Effector CD8-positive, alpha-beta T cell (primary cell): ENCODE results near the gene OR6J1.
"Not testable (repeated sequence)": the region's sequence is repeated elsewhere in the genome, so short reads cannot be mapped to it uniquely, and the experiment has no call there.

ENCODE experiments used
- DNase-seq: peaks from one replicate; lab custom pipeline; 2025; lab: John Stamatoyannopoulos, UW
- total RNA-seq, 4 experiments: gene quantifications; one replicate each; lab custom pipeline; 2026; lab: John Stamatoyannopoulos, UW

The OR6J1 gene
- 0 reads per million in 4 experiments for total RNA-seq

DNA sequence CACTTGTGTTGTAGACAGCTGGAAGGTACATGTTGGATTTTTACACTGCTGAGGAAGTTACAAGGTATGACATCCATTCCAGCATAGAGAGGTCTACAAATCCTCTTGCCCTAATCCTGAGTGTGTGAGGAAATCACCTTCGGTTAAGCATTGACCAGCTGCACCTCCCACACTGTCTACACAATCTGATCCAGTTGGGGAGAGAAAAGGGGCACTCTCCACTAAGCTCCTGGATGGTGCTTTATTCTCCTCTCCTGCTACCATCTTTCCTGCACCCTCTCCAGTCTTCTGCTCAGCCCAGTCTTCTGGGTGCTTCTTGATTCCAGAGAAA is at the start of gene OR6J1:
Gene OR6J1, minus strand, starts transcription at position 48 of the 331 bp plus-strand sequence. CDS start 9,541 bp downstream, outside the sequence.
- DNase-seq, result no peak

DNA sequence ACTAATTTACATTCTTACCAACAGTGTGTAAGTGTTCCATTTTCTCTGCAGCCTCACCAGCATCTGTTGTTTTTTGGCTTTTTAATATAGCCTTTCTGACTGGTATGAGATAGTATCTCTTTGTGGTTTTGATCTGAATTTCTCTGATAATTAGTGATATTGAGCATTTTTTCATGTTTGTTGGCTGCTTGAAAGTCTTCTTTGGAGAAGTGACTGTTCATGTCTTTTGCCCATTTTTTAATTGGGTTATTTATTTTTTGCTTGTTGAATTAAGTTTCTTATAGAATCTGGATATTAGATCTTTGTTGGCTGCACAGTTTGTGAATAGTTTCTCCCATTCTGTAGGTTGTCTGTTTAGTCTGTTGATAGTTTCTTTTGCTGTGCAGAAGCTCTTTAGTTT is 48.0 kb upstream of the OR6J1 start:
- no peak for DNase-seq

DNA sequence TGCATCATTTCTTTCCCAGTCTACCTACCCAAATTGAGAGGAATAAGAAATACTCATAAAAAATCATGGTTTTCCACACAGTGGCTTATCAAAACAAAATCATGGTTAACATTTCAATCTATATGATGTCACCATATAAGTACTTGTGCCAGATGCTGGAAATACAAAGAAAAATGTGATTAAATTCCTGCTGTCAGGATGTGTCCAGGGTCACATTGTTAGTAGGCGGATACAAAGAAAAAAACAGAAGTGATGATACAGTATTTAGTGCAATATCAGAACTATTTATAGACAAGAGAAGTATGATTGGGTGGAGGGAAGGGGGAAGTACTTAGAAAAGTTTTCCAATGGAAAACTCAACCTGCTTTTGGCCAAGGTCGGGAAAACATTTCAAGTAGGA is 47.0 kb upstream of the OR6J1 start:
- no peak for DNase-seq

DNA sequence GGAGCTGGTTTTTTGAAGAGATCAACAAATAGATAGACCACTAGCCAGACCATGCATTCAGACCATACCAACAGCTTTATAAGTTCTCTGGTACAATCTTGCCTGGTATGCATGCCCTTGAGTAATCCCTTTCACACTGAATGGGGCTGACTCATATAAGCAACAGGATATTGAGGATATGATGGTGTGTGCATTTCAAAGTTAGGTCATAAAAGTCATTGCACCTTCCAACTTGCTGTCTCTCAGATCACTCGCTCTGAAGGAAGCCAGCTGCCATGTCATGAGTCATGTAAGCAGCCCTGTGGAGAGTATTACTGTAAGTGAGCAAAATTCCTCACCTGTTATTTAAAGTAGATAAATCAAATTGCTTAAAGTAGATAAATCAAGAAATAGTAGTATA is 45.0 kb upstream of the OR6J1 start:
- DNase-seq, result no peak

DNA sequence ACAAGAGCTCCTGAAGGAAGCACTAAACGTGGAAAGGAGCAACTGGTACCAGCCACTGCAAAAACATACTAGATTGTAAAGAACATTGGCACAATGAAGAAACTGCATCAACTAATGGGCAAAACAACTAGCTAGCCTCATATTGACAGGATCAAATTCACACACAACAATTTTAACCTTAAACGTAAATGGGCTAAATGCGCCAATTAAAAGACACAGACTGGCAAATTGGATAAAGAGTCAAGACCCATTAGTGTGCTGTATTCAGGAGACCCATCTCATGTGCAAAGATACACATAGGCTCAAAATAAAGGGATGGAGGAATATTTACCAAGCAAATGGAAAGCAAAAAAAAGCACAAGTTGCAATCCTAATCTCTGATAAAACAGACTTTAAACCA is 43.8 kb upstream of the OR6J1 start:
- DNase-seq, result not testable (repeated sequence)

DNA sequence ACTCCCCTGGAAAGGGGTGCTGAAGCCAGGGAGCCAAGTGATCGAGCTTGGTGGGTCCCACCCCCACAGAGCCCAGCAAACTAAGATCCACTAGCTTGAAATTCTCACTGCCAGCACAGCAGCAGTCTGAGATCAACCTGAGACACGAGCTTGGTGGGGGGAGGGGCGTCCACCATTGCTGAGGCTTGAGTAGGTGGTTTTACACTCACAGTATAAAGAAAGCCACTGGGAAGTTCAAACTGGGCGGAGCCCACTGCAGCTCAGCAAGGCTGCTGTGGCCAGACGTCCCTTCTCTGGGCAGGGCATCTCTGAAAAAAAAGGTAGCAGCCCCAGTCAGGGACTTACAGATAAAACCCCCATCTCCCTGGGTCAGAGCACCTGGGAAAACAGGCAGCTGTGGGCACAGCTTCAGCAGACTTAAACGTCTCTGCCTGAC is 42.0 kb upstream of the OR6J1 start:
- not testable (repeated sequence) for DNase-seq

DNA sequence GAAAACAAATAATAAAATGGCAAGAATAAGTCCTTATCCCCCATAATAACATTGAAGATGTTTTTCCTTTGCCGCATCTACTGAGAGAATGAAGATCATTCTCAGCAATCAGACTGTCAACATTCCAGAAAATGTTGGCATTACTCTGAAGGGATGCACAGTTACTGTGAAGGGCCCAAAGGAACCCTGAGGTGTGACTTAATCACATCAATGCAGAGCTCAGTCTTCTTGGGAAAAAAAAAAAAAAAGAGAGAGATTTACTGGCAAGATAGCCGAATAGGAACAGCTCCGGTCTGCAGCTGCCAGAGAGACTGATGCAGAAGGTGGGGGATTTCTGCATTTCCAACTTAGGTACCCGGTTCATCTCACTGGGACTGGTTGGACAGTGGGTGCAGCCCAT is 41.3 kb upstream of the OR6J1 start:
- no peak for DNase-seq

DNA sequence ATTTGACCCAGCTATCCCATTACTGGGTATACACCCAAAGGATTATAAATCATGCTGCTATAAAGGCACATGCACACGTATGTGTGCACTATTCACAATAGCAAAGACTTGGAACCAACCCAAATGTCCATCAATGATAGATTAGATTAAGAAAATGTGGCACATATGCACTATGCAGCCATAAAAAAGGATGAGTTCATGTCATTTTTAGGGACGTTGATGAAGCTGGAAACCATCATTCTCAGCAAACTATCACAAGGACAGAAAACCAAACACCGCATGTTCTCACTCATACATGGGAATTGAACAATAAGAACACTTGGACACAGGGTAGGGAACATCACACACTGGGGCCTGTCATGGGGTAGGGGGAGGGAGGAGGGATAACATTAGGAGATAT is 39.3 kb upstream of the OR6J1 start:
- DNase-seq, result not testable (repeated sequence)

DNA sequence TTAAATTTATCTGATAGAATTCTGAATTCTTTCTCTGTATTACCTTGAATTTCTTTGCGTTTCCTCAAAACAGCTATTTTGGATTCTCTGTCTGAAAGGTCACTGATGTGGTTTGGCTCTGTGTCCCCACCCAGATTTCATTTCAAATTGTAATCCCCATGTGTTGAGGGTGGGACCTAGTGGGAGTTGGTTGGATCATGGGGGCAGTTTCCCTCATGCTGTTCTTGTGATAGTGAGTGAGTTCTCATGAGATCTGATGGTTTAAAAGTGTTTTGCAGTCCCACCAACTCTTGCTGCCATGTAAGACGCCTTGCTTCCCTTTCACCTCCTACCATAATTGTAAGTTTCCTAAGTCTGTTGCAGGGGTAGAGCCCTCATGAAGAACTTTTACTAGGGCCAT is 34.1 kb upstream of the OR6J1 start:
- DNase-seq, result no peak

DNA sequence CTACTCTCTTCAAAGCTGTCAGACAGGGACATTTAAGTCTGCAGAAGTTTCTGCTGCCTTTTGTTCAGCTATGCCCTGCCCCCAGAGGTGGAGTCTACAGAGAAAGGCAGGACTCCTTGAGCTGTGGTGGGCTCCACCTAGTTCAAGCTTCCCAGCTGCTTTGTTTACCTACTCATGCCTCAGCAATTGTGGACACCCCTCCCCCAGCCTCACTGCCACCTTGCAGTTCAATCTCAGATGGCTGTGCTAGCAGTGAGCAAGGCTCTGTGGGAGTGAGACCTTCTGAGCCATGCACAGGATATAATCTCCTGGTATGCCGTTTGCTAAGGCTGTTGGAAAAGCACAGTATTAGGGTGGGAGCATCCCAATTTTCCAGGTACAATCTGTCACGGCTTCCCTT is 33.4 kb upstream of the OR6J1 start:
- not testable (repeated sequence) for DNase-seq

DNA sequence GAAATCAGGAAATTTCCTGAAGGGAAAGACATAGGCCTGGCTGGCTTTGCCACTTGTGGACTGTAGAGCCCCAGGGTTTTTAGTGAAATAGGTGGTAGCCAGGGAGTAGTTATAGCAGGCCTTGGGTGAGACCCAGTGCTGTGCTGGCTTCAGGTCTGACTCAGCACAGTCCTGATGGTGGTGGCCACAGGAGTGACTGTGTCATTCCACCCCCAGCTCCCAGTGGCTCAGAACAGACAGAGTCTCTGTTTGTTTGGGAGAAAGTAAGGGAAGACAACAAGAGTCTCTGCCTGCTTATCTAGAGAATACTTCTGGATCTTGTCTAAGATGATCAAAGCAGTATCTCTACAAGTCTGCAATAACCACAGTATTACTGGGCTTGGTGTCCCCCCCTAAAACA is 27.5 kb upstream of the OR6J1 start:
- no peak for DNase-seq

DNA sequence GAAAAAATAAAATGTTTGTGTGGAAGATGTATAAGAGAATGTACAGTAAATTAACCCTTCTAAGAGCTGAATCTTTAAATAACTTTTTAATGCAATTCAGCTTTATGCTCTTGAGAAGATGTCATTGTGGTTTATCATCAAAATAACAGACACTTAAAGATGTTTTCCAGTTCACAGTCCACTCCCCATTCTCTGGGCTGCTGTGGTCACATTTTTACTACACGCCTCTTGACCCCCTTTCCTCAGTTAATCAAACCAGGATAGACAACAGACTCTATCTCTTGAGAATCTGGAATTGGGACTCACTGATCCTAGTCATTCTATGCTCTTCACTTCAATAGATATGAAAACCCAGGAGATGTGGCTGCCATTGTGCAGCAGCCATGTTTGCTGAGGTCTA is 24.7 kb upstream of the OR6J1 start:
- DNase-seq, result no peak

DNA sequence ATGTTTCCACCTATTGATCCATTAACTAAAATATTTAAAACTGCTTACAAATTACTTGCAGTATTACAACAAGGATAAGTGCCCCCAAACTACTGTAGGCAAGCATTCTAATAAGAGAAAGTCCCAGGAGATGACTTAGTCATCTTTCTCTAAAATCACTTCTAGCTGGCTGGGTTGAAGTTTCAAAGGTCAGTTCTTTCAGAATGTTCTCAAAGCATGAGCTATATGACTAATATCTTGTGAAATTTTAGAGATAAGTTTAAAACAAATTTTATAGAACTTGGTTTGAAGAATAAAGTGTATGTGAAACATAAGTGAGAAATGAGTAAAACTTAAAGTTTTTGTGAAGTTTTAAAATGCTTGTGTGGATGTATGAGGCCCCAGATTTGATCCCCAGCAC is 24.3 kb upstream of the OR6J1 start:
- DNase-seq, result no peak

DNA sequence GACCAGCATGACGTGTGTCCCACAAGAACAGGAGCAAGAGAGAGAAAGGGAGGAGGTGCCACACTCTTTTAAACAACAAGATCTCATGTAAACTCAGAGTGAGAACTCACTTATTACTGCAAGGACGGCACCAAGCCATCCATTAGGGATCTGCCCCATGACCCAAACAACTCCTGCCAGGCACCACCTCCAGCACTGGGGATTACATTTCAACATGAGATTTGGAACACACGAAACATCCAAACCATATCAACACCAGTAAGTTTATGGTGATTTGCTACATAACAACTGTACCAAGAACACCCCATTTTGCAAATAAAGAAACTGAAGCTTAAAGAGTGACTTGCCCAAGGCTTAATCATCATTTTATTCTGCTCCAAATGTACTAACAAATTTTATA is 23.7 kb upstream of the OR6J1 start:
- DNase-seq, result no peak

DNA sequence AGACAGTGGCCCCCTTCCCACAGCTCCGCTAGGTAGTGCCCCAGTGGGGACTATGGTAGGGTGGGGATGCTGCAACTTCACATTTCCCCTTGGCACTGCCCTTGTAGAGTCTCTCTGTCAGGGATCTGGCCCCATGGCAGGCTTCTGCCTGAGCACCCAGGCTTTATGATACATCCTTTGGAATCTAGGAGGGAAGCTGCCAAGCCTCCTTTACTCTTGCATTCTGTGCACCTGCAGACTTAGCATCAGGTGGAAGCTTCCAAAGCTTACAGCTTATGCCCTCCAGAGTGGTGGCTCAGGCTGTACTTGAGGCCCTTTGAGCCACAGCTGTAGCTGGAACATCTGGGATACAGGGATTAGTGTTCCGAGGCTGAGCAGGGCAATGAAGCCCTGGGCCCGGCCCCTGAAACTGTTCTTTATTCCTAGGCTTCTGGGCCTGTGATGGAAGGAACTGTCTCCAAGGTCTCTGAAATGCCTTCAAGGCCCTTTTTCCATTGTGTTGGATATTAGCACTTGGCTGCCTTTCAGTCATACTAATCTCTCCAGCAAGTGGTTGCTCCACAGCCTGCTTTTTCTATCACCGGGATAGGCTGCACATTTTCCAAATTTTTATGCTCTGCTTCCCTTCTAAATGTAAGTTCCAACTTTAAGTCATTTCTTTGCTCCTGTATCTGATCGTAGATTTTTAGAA is 22.2 kb upstream of the OR6J1 start:
- DNase-seq, result no peak

DNA sequence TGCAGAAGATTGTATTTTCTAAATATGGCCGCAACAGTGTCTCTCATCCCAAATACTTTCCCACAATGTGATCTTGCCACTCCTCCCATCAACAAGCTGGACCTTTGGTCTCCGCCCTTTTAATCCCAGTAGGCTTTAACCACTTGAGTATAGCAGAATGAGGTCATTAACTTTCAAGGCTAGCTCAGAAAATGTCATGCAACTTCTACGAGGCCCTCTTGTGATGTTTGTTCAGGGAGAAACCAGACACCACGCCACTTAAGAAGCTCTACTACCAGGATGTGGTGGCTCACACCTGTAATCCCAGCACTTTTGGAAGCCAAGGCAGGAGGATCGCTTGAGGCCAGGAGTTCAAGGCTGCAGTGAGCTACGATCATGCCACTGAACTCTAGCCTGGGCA is 20.1 kb upstream of the OR6J1 start:
- no peak for DNase-seq

DNA sequence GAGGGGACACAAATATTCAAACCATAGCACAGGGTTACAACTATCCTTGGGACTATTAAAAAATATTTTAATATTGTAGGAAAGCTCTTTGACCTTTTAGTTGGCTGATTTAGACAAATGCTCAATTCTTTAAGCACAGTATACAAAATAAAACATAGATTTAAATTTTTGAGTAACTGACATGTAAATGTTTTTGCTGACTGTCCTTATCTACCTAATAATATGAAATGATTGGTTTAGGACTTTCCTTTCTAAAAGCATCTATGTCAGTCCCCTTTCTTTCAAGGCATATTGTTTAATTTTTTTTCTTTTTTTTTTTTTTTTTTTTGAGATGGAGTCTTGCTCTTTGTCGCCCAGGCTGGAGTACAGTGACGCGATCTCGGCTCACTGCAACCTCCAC is 16.5 kb upstream of the OR6J1 start:
- DNase-seq, result no peak

DNA sequence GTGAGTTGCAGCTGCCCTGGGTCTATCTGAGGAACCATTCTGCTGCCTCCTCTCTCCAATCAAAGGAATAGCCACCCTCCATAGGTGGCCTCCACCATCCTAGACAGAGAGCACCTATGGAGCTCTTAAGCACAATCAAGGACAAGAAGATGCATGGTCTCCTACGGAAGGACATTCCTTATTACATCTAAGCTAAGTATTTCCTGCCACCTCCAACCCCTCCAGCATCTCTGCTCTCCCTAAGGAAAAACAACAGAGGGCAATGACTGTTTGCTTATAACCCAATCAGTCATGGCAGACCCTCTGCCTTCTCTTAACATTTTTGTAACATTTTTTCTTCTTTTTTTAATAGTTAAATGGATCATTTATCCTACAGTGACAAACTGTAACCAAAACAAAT is 14.8 kb upstream of the OR6J1 start:
- no peak for DNase-seq

DNA sequence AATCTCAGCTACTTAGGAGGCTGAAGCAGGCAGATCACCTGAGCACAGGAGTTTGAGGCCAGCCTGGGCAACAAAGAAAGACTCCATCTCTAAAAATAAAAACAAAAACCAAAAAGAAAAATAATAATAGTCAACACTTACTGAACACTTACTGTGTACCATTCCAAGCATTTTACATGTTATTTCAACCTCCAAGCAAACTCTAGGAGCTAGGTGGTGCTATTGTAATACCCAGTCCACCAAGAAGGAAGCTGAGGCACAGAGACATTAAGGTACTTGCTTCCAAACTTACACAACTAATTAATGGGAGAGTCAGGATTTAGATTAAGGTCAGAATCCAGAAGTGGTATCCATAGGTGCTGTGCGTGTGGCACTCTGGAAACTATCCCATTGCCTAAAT is 13.7 kb upstream of the OR6J1 start:
- no peak for DNase-seq

DNA sequence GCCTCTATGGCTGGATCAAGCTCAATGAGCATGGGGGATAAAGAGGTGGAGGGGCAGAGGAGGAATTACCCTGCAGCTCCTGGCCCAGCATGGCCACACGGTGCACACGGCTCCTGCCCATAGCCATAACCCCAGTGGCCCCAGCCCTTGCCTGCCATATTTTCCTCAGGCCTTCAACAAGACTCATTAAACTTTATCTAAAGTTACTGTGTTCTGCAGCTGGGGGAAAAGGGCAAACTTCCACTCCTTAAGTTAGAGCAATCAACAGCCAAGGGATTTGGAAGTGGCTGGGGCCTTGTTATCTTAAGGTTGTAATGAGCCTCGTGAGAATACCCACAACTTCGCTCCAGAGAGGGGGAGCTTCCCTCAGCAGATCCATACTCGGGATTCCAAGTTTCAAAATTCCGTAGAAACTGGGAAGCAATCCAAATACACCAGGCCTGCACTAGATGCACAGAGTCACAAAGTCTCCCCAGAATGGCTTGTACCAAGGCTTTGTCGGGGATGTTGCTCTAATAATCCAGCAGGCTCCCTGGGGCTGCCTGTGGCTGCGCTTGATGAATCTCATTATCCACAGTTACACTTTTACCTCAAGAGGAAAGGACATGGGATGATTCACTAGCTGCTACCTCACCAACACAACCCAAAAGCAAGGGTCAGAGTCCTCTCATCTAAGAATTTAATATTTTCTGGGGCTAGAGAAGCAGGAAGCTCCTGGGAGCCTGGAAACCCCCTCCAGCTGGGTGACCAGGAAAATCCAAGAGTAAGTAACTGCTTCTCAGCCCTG is 13.0 kb upstream of the OR6J1 start:
- DNase-seq, result no peak

DNA sequence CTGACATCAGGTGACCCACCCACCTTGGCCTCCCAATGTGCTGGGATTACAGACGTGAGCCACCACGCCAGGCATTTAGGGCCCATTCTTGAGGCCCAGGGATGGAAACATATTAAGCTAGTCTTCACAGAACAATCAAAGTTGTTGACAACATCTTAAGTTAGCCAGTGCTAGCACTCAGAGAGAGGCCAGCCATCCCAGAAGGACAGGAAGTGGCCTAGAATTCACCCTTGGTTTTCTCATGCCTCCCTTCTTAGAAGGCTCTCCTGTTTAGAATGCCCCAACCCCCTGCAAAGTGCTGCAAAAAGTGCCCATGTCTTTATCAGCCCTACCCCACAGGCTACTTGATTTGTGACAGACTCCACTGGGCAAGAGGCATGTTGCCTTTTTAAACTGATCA is 12.1 kb upstream of the OR6J1 start:
- DNase-seq, result no peak

DNA sequence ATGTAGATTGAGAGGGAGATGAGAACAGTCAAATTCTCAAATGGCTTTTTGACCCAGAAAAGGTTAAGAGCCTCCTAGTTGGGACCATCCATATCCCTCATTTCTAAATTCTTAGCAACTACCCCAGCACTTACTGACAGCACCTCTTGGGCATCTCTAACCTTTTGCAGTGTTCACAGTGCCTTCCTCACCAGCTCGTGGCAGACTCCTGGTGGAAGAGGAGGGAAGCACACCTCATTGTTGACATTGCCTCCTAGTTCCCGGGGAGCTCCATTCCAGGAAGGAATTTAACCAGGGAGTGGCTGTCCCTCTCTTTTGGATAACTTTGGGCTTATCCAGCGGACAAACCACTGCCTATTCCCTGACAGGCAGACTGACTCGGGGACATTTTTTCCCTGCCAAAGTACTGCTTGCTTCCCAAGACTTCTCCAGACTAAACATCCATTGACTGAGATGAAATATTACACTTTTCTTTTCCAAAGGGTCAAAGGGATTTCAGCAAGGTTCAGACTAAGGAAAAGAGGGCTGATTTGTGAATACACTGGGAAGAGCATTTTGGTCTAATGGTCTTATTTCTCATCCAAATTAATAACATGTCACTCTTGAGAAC is 9.0 kb upstream of the OR6J1 start:
- peak; percentile 23 for DNase-seq

DNA sequence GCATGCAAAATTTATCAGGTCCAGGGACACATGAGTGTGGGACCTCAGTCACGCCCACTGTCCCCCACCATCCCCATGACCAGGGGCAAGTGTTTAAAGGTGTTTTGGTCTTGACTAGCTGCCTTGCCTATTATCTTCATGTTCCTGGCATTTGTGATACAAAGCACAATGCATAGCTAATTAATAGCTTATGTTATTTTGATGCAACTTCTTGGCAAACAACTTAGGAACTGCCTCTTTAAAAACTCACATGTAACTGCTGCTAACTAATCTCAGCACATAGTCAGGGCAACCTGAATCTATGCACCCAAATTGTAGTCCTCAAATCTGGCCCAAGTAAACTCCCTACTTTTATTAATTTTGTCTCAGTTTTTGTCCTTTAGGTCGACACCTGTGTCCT is 7.4 kb upstream of the OR6J1 start:
- no peak for DNase-seq
